ENCODE measurements around the gene IL12A. TPM values are rescaled to one million over a fixed set of nuclear protein-coding genes. Genes with fewer than 3 reads are reported as not detected.
A peak's percentile ranks its signal among the peaks of the same experiment; 100 is the strongest.

Gene IL12A
- total and polyA plus RNA-seq, 8 donors = 0.25 to 35.9 (median 2.1) TPM; not detected in 4

DNA sequence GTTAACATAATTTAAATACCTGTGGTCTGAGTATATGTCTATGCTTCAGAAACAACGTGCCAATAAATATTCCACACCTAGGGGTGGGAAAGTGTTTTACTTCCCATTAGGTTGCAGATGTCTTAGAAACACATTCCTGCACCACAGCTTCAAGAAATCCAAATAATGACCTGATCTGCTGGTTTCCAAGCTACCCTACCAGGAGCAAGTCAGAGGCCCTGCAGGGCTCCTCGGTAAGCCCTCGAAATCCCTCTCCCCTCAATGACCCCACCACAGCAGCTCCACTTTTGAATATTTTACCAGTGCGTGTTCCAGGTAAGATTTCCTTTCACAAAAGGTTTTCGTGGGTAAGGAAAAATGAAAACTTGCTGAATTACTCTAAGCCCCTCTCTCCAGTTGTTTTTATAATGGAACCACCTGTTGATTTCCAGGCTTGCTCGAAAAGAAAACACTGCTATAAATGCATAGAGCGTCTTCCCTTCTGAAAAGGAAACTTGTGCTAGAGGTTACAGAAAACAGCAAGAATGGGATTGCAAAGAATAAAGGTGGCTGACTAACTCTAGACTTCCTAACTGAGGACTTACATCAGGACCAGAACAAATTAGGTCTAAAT is 12.6 kb downstream of the IL12A start:
- intact Hi-C loops (cut with DNase I; ENCODE audit: low total_unique reads) = no loop called here

DNA sequence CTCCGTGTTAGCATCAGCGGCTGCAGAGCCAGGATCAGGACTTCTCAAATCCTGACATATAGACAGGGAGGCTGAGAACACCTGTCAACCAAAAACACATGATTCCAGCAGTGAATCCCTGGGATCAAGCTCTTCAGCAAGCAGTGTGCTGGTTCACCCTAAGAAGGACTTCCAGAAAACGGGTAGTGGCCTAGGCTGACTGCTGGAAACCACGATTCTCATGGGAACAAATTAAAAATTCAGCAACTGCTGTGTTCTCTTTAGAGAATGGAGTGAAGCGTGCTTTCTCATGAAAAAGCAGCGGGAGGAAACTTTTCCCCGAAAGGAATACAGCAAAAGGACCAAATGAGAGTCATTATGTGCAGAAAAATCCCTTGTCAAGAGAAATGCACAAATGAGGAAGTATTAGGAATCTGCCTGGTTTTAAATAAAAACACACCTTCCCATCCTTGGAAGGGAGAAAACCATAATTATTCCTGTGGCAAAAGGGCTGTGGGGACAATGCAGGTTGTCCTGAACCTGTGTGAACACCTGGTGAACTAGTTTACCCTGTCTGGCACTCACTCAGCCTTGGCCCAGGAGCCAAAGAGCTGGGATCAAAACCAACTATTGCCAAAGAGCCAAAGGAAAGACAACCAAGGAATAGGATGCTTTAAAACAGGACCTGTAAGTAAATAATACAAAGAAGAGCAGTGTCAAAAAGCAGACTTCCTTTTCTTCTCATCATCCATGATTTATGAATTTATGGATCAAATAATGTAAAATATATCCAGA is 13.4 kb downstream of the IL12A start:
- peaks cover 0 to 9% (median 3%) of the 10 kb centered on the region in 4 donors for H3K4me1 ChIP-seq
- H3K36me3 ChIP-seq = no peaks in the 10 kb centered on the region
- H3K4me3 ChIP-seq = no peak overlapping the region
- H3K27ac ChIP-seq = no peak overlapping the region
- no peaks in the 10 kb centered on the region for H3K27me3 ChIP-seq
- TF ChIP-seq POLR2AphosphoS5 (IDR thresholded peaks at IDR 0.05) = no peak
- TF ChIP-seq EP300 (IDR thresholded peaks at IDR 0.05) = no peak
- TF ChIP-seq, protein P1, sequence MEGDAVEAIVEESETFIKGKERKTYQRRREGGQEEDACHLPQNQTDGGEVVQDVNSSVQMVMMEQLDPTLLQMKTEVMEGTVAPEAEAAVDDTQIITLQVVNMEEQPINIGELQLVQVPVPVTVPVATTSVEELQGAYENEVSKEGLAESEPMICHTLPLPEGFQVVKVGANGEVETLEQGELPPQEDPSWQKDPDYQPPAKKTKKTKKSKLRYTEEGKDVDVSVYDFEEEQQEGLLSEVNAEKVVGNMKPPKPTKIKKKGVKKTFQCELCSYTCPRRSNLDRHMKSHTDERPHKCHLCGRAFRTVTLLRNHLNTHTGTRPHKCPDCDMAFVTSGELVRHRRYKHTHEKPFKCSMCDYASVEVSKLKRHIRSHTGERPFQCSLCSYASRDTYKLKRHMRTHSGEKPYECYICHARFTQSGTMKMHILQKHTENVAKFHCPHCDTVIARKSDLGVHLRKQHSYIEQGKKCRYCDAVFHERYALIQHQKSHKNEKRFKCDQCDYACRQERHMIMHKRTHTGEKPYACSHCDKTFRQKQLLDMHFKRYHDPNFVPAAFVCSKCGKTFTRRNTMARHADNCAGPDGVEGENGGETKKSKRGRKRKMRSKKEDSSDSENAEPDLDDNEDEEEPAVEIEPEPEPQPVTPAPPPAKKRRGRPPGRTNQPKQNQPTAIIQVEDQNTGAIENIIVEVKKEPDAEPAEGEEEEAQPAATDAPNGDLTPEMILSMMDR (IDR thresholded peaks at IDR 0.05) = no peak
- intact Hi-C loops (cut with DNase I; ENCODE audit: low total_unique reads) = no loop called here
- 84 to 91% (median 88%) methylated on average over 7 of the region's 7 CpGs for WGBS, 5 donors
- H3K9me3 ChIP-seq = no peaks in the 10 kb centered on the region
- DNase-seq = no peak

More for the DNA sequence above, 12.6 kb downstream of the IL12A start:
- no peak for TF ChIP-seq POLR2AphosphoS5 (IDR thresholded peaks at IDR 0.05)
- TF ChIP-seq, protein P1 (IDR thresholded peaks at IDR 0.05) = no peak
- TF ChIP-seq EP300 (IDR thresholded peaks at IDR 0.05) = no peak
- TF ChIP-seq POLR2A (IDR thresholded peaks at IDR 0.05) = no peak
- Histone ChIP-seq H3K27ac (no peak overlapping the region), H3K4me3 (no peak overlapping the region), H3K36me3 (no peaks in the 10 kb centered on the region), H3K27me3 (no peaks in the 10 kb centered on the region), H3K4me1 (peaks cover 0 to 4% (median under 1%) of the 10 kb centered on the region in 4 donors), H3K9me3 (no peaks in the 10 kb centered on the region)
- DNase-seq = no peak
- 67 to 77% (median 74%) methylated on average over 7 of the region's 7 CpGs for WGBS, 5 donors

DNA sequence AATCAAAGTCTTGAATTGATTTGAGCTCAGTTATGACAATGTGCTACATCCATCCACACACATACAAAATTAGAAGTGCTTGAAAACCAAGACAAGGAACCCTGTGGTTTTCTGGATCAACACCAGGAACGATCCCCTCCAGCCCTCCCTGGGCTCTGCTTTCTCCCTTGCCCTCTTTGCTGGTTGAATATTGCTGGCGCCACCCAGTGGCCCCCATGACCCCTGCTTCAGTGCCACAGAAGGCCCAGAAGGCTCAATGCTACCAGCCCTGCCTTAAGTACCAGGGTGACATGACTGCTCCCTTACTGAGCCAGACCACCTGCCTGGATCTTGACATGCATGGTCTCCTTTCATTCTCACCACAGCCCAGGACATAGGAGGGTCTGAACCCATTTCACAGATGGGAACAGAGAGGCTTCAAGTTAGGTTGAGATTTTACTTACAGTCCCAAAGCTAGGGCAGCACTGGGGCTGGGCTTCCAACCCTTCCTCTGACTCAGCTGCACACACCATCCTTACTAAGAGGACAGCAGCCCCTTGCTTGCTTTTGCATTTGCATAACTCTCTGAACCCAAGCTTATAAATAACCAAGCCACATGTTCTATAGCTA is 15.0 kb downstream of the IL12A start:
- intact Hi-C loops (cut with DNase I; ENCODE audit: low total_unique reads) = no loop called here
- WGBS, 5 donors = 4 to 17% (median 13%) methylated on average over 2 of the region's 2 CpGs
- peak; percentile 38 to 61 for DNase-seq
- H3K9me3 ChIP-seq = no peaks in the 10 kb centered on the region
- H3K4me3 ChIP-seq = no peak overlapping the region
- no peaks in the 10 kb centered on the region for H3K36me3 ChIP-seq
- H3K27ac ChIP-seq = no peak overlapping the region
- H3K27me3 ChIP-seq = no peaks in the 10 kb centered on the region
- TF ChIP-seq POLR2A (IDR thresholded peaks at IDR 0.05) = no peak
- TF ChIP-seq, protein P1 (IDR thresholded peaks at IDR 0.05) = peak in 3 of 7 experiments; percentile 21 to 50 (median 31)
- H3K4me1 ChIP-seq = peaks cover 0 to 9% (median 3%) of the 10 kb centered on the region in 4 donors

DNA sequence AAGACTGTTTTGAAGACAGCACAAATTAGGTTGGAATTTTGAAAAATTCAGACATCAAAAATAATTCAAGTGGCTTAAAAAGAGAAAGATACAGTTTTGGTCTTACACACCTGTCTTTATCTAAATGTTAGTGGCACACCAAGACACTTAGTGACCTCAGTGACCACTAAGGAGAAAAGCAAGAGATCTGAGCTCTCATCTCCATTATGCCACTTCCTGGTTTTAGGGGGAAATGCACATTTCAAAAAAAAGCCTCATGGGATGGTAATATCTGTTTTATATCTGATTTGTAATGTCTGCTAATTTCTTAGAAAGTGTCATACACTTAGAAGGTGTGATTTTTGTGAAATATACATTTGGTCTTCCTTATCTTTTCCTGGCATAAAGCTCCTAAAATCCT is 16.4 kb downstream of the IL12A start:
- DNase-seq = no peak
- Histone ChIP-seq H3K9me3 (no peaks in the 10 kb centered on the region), H3K4me3 (no peak overlapping the region), H3K4me1 (peaks cover 0 to 9% (median 3%) of the 10 kb centered on the region in 4 donors), H3K27ac (no peak overlapping the region), H3K36me3 (no peaks in the 10 kb centered on the region), H3K27me3 (no peaks in the 10 kb centered on the region)
- TF ChIP-seq POLR2AphosphoS5 (IDR thresholded peaks at IDR 0.05) (no peak), POLR2A (IDR thresholded peaks at IDR 0.05) (no peak), EP300 (IDR thresholded peaks at IDR 0.05) (no peak)
- TF ChIP-seq, protein P1 (IDR thresholded peaks at IDR 0.05) = no peak
- intact Hi-C loops (cut with DNase I; ENCODE audit: low total_unique reads) = loop anchor here (5.0 kb wide), 1 partner anchor 118 kb away; no protein-coding TSS in a partner anchor
